Fibroblast of the aortic adventitia (primary cell): ENCODE results near the gene KCNC2. TPM values are rescaled to one million over a fixed set of nuclear protein-coding genes. Genes with fewer than 3 reads are reported as not detected.

Experiments
- DNase-seq: peaks from one replicate; pipeline ENCODE4 v3.0.0-alpha.2; 2010; ENCODE audit warnings: low read depth
- H3K4me3 ChIP-seq: 2 replicates; pipeline ENCODE4 v1.5.1; 2011; ENCODE audit warnings: low read depth, mild to moderate bottlenecking, control low read depth, low read length, moderate library complexity
- CTCF ChIP-seq: IDR thresholded peaks from 2 replicates; pipeline ENCODE4 v1.5.1; 2011; ENCODE audit warnings: mild to moderate bottlenecking, low read length, control low read depth, inconsistent platforms; ENCODE audit not compliant: insufficient read depth
- total RNA-seq: library from RNA; depleted of rRNA; stranded (reverse); fragments of >200 nt; gene quantifications from 2 replicates; pipeline ENCODE4 v1.2.3, GENCODE V29; 2012; ENCODE audit warnings: low replicate concordance

Gene KCNC2
- total RNA-seq, 1 donor, result not detected

GRCh38 chr12:75212072-75212471, 2.4 kb upstream of the KCNC2 start:
- no peak for DNase-seq
- H3K4me3 ChIP-seq, result no peak overlapping the region

GRCh38 chr12:75208856-75209811, 505 bp downstream of the KCNC2 start:
- TF ChIP-seq CTCF, result no peak
- peak; percentile 37 for DNase-seq
- H3K4me3 ChIP-seq, result no peak overlapping the region

More at GRCh38 chr12:75212072-75212471, 2.4 kb upstream of the KCNC2 start:
- no peak for TF ChIP-seq CTCF

- H3K4me3 ChIP-seq, result no peak overlapping the region
- DNase-seq, result no peak
- TF ChIP-seq CTCF, result no peak
Observed at GRCh38 chr12:75207338-75208083, 2.1 kb downstream of the KCNC2 start.

- no peak for DNase-seq
- no peak for TF ChIP-seq CTCF
- H3K4me3 ChIP-seq, result no peak overlapping the region
Observed at GRCh38 chr12:75205558-75205957, 4.1 kb downstream of the KCNC2 start.

- no peak for DNase-seq
- TF ChIP-seq CTCF, result no peak
Observed at GRCh38 chr12:75196865-75197264, 12.8 kb downstream of the KCNC2 start.

GRCh38 chr12:75196408-75196807, 13.2 kb downstream of the KCNC2 start:
- no peak for TF ChIP-seq CTCF
- H3K4me3 ChIP-seq, result no peak overlapping the region
- no peak for DNase-seq

More at GRCh38 chr12:75196865-75197264, 12.8 kb downstream of the KCNC2 start:
- no peak overlapping the region for H3K4me3 ChIP-seq
